GM18508 (cell line): ENCODE measurements around the gene MRPS22.
A peak's percentile ranks its signal among the peaks of the same experiment; 100 is the strongest.
"Not testable (repeated sequence)": the region's sequence is repeated elsewhere in the genome, so short reads cannot be mapped to it uniquely, and the experiment has no call there.

ENCODE experiments used
- ATAC-seq: cut with Tn5 transposase; IDR thresholded peaks from one replicate; pipeline ENCODE4 v1.9.1; 2021; ENCODE audit warnings: moderate number of reproducible peaks; ENCODE audit not compliant: insufficient read depth, unreplicated experiment

MRPS22 gene

DNA sequence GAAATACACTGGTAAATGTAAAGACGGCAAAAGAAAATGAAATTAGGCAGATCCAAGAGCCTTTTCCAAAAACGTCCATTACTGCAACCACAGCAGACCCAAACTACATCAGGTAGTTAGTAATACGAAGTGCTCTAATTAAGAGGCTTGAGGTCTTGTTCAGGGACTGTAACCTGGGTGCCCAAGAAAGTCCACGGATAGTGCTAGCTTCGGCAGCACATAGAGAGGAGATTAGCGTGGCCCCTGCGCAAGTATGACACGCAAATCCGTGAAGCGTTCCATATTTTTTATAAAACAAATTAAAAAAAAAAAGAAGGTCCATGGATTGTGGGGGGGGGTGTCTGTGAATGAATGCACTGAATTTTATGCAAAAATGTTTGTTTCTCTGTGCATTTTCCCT, 44.3 kb downstream of the MRPS22 start:
- no peak for ATAC-seq

DNA sequence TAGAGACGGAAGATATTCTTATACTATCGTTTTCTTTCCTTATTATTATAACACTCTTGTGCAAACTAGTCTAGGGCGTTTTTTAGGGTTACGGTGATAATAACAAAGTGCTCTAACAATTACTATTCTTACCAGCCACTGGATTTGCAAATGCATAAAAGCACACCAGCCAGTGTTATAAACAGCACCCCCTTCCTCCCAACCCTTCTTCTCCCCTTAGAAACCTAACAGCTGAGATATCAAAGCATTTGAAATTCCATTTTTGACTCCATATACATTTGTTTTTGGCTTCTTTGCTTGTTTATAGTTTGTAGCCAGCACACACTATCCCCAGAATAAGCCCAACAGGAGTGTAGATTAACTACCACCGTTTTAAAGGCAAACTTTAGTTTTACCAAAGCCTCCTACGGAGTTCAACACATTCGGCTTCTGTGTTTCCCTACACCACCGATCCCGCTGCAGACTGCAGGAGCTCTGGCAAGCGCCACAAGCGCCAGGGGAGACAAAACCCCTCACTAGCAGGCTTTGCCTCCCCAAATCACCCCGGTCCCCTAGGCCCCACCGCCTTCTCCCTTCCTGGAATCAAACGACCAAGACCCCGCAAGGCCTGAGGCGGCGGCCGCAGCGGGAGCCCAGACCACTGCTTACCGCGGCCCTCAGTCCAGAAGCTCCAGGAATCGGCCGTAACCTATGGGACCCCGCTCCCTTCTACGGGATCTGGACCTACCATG, 45.2 kb downstream of the MRPS22 start:
- peak; percentile 4 for ATAC-seq

DNA sequence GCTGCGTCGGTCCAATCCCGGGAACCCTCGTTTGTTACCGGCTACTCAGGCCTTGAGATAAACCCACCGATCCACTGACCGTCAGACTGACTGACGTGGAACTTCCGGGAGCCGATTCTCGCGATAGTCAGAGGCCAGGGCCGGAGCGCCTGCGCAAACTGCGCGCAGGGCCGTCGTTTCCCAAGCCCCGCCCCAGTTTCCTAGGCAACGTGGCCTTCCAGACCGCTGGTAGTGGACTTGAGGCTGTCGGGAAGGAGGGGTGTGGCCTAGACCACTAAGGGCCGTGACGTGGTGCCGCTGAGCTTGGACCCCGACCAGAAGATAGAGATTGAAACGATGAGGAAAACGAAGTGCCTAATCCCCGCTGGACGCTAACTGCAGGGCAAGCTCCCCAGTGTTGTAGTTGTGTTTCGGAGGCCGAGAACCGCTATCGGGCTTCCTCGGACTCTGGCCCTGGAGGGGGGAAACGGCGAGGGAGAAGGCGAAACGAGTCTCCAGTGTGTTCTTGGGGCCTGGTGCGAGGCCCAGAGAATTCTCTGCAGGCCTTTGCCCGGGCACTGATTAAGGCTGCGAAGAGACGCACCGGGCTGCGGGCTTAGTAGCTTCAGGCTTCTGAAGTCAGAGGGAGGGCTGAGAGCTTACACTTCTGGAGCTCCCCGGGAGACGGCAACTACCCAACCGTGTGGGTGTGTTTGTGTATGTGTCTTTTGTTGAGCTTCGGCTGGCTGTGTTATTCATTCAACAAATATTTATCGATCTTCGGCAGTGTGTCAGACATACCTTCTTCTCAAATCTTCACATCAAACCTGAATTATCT, 45.9 kb downstream of the MRPS22 start, which contains the start of gene COPB2:
Gene COPB2, minus strand, starts transcription at position 96 of the 817 bp plus-strand sequence. CDS start 97 bp downstream, outside the sequence.
- peak; percentile 91 for ATAC-seq

DNA sequence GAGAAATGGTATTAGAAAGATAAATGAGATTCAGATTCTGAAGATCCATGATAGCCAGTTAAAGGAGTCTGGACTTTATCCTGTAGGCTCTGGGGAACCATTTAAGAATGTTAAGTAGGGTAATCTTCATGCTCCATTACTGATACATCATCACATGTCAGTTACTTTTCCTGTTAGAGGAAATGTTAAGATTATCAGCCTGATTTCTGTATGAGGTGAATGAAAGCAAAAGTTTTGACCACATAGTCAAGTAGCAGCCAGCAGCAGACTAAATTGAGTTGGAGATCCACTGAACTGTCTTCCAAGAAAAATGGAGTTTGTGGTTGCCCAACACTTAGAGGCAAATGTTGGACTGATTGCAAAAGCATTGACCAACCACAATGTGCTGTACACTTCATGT, 50.3 kb downstream of the MRPS22 start:
- no peak for ATAC-seq

DNA sequence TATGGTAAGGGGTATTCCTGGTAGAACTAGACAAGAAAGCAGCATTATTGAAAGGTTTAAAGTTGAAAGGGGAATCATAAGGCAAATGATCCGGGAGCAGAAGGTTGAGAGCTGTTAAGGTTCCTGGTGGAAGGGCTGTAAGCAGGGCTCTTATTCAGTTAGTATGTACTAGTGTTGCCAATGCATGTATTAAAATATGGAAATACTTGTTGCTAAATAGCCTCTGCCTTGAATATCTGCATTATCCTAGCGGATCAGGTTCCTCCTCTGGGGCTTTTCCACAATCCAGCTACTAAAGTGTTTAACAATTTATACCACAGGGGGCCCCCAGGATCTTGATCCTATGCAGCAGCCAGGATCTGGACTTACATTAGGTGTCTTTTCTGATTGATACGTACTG, 52.9 kb downstream of the MRPS22 start:
- ATAC-seq: no peak

DNA sequence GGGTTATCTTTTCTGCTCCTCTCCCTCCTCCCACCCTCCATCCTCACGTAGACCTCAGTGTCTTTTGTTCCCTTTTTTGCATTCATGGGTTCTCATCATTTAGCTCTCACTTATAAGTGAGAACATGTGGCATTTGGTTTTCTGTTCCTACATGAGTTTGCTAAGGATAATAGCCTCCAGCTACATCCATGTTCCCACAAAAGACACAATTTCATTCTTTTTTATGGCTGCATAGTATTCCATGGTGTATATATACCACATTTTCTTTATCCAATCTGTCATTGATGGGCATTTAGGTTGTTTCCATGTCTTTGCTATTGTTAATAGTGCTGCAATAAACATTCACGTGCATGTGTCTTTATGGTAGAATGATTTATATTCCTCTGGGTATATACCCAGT, 57.3 kb downstream of the MRPS22 start:
- ATAC-seq: not testable (repeated sequence)
